GM23248 (cell line): ENCODE measurements around the gene EME2.

Experiments used
- EZH2 ChIP-seq: fragments of 200-600 bp; sonication (generic); IDR thresholded peaks from 2 replicates; pipeline ENCODE4 v1.6.1; 2018; ENCODE audit warnings: antibody characterized with exemption, mild to moderate bottlenecking; ENCODE audit not compliant: insufficient read depth, poor library complexity, severe bottlenecking
- EZH2phosphoT487 ChIP-seq: fragments of 200-600 bp; sonication (generic); IDR thresholded peaks from 2 replicates; pipeline ENCODE4 v1.6.1; 2018; ENCODE audit warnings: antibody characterized with exemption, moderate library complexity, mild to moderate bottlenecking, low read depth; ENCODE audit not compliant: insufficient read depth

GRCh38 chr16:1759511-1759910 lies 13.1 kb upstream of the EME2 start:
- TF ChIP-seq EZH2phosphoT487: no peak
- TF ChIP-seq EZH2: no peak
